Measurements from ENCODE around the gene AP4E1.

DNA sequence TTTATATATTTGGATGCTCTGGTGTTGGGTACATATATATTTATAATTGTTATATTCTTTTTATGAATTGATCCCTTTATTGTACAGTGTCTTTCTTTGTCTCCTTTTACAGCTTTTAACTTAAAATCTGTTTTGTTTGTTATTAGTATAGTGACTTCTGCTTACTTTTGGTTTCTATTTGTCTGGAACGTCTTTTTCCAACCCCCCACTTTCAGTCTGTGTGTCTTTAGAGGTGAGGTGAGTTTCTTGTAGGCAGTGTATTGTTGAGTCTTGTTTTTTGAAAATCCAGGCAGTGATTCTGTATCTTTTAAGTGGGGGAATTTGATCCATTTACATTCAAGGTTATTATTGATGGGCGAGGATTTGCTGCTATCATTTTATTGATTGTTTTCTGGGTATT is 62.0 kb downstream of the AP4E1 start:
- no peak for TF ChIP-seq YY1 (IDR thresholded peaks at IDR 0.05; ENCODE audit: insufficient read depth, insufficient read length)
- TF ChIP-seq ZNF274 (IDR thresholded peaks at IDR 0.05; ENCODE audit: low read depth, low read length) = no peak
- TF ChIP-seq SUZ12 (IDR thresholded peaks at IDR 0.05; ENCODE audit: extremely low read depth, insufficient read depth, insufficient read length) = no peak
